Ureter (tissue), 1 donor: Measurements from ENCODE around the gene RNF112. TPM values are rescaled to one million over a fixed set of nuclear protein-coding genes. Genes with fewer than 3 reads are reported as not detected.
"Not testable (repeated sequence)": the region's sequence is repeated elsewhere in the genome, so short reads cannot be mapped to it uniquely, and the experiment has no call there.

Experiments
- DNase-seq: peaks from one replicate; pipeline ENCODE4 v3.0.0-alpha.2; 2020; ENCODE audit warnings: low spot score
- total RNA-seq: library from RNA; stranded (reverse); gene quantifications from one replicate; pipeline ENCODE4 v1.2.4, GENCODE V29; 2023
- donor health status: DM: yes; HTN: yes; CAD: no.

Gene RNF112
- total RNA-seq, 1 donor from 2014 or later: 20.7 TPM

DNA sequence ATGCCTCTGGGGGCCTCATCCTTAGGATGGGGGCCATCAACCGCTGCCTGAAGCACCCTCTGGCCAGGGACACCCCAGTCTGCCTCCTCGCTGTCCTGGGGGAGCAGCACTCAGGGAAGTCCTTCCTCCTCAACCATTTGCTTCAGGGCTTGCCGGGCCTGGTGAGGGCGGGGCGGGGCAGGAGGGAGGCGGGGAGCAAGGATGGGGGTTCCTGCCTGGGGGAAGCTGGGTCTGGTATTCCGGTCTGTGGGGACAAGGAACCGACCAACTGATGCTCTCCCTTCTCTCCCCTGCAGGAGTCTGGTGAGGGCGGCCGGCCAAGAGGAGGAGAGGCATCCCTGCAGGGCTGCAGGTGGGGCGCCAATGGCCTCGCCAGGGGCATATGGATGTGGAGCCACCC is 2.0 kb downstream of the RNF112 start:
- DNase-seq: no peak

DNA sequence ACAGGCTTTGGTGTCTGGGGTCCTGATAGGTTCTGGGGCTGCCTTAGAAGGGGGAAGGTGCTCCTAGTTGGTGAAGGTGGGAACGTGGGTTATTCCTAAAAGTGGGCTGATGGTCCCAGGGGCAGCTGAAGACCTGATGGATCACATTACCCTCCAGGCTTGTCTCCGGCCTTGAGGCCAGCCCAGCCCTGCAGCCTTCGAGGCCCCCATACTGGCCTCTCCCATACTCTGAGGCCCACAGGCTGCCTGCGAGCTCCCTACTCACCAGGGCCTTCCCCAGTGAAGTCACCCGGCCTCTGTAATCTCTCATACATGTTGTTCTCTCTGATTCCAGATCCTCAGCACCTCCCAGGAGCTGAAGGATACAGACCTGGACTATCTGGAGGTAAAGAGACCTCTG is 2.7 kb downstream of the RNF112 start:
- no peak for DNase-seq

DNA sequence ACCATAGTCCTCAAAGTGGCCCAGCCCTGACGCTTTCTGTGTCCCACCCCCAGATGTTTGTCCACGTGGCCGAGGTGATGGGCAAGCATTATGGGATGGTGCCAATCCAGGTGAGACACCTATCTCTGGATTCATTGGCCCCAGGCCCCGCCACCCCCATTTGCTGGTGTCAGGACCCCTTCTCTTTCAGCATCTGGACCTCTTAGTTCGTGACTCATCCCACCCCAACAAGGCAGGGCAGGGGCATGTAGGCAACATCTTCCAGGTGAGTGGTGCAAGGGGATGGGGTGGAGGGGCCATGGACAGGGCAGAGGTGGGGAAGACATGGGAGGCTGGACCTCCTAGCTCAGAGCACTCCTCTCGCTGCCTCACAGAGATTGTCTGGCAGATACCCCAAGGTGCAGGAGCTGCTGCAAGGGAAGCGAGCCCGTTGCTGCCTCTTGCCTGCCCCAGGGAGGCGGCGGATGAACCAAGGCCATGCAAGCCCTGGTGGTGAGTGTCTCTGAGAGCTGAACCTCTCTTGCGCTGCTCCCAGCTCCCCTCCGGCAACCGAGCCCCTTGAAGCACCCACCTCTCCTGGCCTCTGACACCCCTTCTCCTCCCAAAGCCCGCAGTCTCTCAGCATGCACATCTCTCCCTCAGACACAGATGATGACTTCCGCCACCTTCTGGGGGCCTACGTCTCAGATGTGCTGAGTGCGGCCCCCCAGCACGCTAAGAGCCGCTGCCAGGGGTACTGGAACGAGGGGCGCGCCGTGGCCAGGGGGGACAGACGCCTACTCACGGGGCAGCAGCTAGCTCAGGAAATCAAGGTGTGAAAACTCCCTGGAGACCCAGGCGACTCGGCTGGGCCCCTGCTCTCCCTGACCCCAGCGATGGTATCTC is 3.6 kb downstream of the RNF112 start:
- DNase-seq: no peak

DNA sequence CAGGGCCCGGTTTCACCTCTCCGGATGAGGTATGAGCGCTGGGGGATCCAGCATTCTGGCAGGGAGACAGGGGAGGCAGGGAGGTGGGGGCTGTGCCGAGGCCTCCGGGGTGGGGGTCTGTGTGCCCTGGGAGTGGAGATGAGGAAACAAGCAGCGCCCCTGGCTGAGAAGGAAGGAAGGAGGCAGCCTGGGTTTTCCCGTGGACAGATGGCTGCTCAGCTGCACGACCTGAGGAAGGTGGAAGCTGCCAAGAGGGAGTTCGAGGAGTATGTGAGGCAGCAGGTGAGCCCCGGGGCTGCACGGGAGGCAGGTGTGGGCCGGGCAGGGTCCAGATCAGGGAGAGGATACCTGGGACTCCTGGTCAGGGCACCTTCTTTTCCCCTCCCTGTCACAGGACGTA is 4.3 kb downstream of the RNF112 start:
- no peak for DNase-seq

DNA sequence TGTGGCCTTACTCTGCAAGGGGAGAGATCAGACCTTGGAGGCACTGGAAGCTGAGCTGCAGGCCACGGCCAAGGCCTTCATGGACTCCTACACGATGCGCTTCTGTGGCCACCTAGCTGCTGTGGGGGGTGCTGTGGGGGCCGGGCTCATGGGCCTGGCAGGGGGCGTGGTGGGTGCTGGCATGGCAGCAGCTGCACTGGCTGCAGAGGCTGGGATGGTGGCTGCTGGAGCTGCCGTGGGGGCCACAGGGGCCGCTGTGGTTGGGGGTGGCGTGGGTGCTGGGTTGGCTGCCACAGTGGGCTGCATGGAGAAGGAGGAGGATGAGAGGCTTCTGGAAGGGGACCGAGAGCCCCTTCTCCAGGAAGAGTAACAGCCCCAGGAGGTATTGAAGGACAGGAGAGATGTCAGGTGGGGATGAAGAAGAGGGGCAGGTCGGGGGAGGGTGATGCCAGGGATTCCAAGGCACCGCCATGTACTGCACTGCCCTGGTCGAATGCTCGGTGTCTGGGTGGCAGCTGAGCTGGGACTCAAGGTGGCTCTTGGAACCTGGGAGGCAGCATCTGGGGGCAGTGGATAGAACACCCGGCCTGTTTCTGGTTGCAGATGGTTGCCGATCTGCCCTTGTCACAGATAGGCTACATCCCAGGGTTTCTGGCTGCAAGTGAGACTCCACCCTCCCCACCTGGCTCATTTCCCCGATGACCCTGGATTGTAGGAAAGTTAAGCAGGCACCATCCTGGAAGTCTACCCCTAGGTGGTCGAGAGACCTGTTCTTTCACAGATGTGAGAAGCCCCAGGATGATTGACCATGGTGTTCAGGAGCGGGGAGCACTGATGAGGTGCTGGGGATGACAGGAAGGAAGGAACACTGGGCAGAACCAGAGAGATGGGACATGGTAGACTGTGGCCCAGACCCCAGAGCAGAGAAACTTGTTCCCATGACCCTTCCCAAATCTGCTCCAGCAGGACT is 5.1 kb downstream of the RNF112 start:
- no peak for DNase-seq

DNA sequence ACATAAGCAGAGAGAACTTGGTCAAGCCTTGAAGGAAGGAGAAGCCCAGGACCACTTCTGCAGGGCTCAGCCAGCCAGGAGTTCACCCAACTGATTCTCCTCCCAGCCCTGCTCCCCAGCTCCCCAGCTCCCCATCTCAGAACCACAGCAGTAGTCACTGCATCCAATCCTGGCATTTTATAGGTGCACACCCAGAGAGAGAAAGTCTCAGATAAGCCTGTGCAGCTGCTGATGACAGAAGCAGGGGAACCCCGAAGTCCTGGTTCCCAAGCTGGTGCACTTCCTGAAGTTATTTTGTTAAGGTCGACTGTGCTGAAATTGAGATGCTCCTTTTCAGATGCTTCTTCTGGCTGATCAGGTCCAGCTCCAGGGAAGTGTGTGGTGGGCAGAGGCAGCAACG is 6.6 kb downstream of the RNF112 start:
- DNase-seq: no peak

DNA sequence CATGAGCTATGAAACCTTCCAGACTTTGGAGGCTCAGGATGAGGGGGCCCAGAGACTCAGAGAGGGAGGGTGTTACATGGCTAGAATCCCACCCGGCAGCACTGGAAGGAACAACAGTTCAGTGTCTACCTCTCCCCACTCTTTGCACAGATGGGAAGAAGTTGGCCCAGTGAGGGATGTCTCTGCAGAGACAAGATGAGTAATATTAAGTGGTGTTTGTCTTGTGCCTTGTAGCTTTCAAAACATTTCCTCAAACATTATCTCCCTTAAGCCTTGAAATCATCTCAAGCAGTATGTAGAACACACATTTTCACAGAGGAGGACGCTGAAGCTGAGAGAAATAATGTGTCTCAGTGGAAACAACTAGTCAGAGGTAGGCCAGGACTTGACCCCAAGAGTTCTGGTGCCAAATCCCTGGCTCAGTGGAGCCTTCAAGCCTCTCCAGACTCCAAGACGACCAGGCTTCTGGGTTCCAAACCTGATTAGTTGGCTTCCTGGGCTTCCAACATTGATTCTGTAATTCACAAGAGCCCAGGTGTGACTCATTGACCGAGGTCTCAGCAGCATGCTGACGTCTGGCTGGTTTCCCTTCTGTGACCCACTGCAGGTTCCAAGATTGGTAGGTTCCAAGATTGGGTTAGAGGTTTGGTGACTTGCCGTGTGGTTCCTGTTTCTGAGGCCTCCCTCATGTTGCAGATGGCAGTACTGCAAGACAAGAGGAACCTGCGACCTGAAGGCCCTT is 7.4 kb downstream of the RNF112 start:
- no peak for DNase-seq

DNA sequence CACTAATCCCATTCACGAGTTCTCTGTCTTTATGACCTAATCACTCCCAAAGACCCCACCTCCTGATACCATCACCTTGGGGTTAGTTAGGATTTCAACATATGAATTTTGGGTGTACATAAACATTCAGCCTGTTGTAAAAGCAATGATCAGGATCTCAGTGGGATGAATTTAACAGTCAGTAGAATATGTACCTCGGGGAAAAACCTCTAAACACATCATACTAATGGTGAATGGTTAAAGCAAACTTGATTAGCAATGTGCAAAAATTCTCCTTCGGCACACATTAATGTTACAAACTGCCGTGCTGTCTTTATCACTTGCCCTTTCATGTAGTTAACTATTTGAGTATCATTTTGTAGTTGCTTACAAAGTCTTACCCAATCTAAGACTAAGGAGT is 10.2 kb downstream of the RNF112 start:
- DNase-seq: no peak

DNA sequence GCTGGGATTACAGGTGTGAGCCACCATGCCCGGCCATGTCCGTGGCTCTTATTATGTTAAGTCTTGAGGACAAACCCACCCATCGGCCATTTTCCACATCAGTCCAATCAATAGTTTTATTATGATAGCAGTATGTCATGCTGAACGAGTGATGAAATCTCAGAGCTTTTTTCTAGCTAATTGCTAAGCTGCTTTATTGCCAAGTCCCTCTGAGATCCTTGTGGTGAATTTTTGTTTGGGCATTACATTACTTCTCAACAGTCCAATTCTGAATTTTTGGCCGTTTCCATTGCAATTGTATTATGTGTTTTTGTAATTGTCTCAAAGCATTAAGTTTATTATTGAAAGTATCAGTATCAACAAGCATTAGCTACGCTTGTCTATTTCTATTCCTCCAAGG is 10.9 kb downstream of the RNF112 start:
- peak; percentile 19 for DNase-seq

DNA sequence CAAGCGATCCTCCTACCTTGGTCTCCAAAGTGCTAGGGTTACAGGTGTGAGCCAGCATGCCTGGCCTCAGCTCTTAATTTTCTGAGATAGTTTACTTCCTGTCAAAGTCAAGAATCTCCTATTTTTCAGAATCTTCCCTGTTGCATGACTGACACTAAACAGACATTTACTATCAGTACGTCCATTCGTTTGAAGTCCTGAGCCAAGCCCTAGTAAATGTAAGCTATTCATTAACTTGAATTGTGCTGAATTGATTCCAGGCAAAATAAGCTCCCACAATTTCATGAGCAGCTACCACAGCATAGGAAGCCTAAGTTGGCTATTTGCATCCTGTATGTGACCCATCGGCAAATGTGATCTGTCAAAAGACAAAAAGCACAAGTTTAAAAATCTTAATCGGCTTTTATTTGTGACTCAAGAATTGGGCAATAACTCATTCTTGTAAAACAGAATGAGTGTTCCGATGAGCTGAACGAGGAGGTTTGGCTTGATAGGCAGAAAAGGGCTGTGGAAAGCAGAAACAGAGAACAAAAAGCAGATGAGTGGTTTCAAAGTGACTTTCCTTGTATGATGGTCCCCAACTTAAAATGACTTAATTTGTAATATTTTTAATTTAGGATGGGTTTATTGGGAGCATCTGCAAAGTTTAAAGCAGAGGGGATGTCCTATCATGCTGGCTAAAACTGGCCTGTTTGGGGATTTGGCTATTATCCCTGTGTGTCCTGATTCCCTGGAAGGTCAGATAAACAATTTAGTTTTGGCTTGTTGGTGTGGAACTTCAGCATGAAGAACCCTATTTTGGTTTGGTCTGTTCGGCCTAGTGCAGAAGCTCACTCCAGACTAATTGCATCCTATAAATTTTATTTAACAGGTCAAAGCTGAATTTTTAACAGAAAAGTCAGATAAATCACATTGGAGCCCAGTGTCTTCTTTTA is 14.2 kb downstream of the RNF112 start:
- DNase-seq: peak; percentile 38

DNA sequence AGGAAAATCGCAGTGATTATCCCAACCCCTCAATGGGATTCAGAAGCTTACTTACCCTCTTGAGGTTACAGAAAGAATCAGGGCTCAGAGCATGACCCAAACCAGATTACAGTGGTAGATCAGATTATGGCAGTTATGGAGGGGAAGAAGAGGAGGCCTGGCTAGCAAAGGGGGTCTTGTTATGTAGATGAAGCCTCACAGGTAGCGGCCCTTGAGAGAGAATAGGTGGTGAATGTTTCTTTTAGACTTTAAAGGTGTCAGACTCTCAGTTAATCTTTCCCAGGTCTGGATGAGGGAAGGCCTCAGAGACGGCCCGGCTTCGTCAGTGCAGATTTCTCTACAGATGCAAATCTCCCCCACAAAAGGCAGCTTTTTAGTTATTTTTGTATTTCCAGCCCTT is 15.6 kb downstream of the RNF112 start:
- DNase-seq: no peak

DNA sequence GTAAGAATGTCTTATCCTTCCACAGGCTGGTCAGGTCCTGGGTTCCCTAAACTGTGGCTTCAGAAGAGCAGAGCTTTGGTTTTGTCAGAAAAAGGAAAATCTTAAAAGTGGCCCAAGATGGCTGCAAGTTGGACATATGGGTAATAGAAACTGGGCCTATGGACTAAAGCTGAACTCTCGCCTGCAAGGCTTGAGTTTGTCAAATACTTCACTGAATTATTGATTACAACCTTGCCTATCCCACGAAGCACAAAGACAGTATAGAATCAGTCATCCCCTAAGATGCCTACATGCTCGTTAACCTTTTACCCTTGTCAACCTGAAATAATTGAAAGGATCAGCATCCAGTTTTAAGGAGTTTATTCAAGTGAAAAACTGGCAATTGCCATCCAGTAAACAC is 20.7 kb downstream of the RNF112 start:
- no peak for DNase-seq

DNA sequence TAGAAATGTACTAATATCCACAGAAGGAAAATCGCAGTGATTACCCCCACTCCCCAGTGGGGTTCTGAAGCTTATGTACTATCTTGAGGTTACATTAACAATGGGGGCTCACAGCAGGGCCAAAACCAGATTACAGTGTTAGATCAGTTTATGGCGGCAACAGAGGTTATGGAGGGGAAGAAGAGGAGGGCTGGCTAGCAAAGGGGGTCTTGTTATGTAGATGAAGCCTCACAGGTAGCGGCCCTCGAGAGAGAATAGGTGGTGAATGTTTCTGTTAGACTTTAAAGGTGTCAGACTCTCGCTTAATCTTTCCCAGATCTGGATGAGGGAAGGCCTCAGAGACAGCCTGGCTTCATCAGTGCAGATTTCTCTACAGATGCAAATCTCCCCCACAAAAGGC is 22.2 kb downstream of the RNF112 start:
- no peak for DNase-seq

DNA sequence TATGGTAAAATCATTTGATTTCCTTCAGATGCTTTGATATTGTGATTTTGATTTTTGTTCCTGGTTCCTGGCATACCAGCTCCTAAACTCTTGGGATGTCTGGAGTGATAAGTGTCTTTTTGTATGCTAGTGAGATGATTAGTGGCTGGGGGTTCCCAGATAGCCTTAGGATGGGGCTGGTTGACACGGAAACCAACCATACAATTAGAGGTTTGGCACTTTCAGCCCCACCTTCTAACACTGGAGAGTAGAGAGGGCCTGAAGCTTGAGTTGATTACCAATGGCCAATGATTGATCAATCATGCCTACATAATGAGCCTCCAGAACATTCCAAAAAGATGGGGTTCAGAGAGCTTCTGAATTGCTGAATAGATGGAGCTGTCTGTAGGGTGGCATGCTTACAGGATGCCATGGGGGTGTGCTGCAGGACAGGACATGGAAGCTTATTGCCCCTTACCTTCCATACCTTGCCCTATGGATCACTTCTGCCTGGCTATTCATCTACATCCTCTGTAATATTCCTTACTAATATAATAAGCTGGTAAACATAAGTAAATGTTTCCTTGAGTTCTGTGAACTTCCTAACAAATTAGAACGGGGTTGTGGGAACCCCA is 22.8 kb downstream of the RNF112 start:
- no peak for DNase-seq

DNA sequence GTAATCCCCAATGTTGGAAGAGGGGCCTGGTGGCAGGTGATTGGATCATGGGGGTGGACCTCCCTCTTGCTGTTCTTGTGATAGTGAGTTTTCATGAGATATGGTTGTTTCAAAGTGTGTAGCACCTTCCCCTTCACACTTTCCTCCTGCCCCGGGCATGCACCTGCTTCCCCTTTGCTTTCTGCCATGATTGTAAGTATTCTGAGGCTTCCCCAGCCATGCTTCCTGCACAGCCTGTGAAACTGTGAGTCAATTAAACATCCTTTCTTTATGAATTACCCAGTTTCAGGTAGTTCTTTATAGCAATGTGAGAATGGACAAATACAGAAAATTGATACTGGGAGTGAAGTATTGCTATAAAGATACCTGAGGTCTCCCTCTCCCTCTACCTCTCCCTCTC is 29.4 kb downstream of the RNF112 start:
- DNase-seq: no peak

DNA sequence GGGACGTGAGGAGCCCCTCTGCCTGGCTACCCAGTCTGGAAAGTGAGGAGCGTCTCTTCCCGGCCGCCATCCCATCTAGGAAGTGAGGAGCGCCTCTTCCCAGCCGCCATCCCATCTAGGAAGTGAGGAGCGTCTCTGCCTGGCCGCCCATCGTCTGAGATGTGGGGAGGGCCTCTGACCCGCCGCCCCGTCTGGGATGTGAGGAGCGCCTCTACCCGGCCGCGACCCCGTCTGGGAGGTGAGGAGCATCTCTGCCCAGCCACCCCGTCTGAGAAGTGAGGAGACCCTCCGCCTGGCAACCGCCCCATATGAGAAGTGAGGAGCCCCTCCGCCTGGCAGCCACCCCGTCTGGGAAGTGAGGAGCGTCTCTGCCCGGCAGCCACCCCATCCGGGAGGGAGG is 30.3 kb downstream of the RNF112 start:
- not testable (repeated sequence) for DNase-seq

DNA sequence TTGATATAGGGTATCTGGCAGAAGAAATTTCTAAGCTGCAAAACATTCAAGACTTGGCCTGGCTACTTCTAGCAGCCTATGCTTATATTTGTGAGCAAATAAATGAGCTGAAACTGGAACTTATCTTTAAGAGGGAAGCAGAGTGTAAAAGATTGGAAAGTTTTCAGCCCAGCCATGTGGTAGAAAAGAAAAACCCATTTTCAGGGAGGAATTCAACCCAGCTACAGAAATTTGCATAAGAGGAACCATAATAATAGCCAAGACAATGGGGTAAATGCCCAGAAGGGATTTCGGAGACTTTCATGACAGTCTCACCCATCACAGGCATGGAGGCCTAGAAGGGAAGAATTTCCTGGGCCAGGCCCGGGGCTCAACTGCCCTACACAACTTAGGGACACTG is 31.7 kb downstream of the RNF112 start:
- no peak for DNase-seq

DNA sequence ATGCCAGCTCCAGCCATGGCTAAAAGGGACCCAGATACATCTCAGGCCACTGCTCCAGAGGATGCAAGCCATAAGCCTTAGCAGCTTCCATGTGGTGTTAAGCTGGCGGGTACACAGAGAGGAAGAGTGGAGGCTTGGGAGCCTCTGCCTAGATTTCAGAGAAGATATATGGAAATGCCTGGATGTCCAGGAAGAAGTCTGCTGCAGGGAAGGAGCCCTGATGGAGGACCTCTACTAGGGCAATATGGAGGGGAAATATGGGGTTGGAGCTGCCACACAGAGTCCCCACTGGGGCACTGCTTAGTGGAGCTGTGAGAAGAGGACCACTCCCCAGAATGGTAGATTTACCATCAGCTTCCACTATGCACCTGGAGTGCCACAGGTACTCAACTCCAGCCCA is 32.1 kb downstream of the RNF112 start:
- DNase-seq: no peak

DNA sequence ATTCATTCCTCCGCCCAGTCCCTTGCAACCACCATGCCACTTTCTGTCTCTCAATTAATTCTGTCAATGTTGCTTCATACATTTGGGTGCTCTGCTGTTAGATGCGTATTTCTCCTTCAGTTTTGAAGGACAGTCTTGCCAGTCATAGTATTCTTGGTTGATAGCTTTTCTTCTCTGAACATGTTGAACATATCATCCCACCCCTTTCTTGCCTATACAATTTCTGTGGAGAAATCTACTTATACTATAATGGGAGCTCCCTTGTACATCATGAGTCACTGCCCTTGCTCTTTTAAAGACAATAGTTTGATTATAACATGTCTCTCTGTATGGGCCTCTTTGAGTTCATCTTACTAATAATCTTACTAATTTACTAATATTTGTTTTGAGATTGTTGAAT is 34.1 kb downstream of the RNF112 start:
- no peak for DNase-seq

DNA sequence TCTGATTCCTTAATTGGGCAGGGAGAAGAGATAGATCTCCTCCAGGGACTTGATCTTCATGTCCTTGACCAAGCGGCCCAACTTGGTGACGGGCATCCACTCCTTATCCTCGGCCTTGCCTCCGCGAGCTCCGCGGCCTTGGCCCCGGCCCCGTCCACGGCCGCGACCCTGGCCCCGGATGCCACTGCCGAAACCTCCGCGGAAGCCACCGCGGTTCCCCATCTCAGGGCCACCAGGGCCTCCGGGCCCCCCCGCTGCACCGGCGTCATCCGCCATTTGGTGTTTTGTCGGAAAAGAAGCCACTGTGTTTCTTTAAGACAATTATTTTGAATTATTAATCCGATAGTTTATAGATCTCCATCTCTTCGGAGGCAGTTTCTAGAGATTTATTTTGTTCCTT is 35.5 kb downstream of the RNF112 start:
- not testable (repeated sequence) for DNase-seq
